ENCODE measurements around the gene GNA15.
"Not testable (repeated sequence)": the region's sequence is repeated elsewhere in the genome, so short reads cannot be mapped to it uniquely, and the experiment has no call there.

The GNA15 gene

GRCh38 chr19:3146677-3147100 lies 10.9 kb downstream of the GNA15 start:
- FAIRE-seq (no peak), DNase-seq (ENCODE audit: low spot score) (no peak)

- no peak for FAIRE-seq
Observed at GRCh38 chr19:3148503-3148902, 12.7 kb downstream of the GNA15 start.

DNA sequence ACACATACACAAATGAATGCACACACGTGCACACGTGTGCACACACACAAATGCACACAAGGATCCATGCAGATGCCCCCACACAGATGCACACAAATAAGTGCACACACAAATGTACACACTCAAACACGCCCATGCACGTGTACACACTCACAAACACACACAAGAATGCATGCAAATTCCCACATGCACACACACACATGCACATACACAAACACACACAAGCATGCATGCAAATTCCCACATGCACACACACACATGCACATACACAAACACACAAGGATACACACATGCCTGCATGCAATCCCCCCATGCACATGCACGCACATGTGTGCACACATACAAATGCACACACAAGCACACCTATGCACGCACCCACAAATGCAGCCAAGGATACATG lies 13.3 kb downstream of the GNA15 start:
- FAIRE-seq (no peak), DNase-seq (ENCODE audit: low spot score) (no peak)

More at GRCh38 chr19:3148503-3148902, 12.7 kb downstream of the GNA15 start:
- no peak for DNase-seq (ENCODE audit: low spot score)

- DNase-seq (ENCODE audit: low spot score) (no peak), FAIRE-seq (no peak)
Observed at GRCh38 chr19:3149526-3150505, 14.0 kb downstream of the GNA15 start.

DNA sequence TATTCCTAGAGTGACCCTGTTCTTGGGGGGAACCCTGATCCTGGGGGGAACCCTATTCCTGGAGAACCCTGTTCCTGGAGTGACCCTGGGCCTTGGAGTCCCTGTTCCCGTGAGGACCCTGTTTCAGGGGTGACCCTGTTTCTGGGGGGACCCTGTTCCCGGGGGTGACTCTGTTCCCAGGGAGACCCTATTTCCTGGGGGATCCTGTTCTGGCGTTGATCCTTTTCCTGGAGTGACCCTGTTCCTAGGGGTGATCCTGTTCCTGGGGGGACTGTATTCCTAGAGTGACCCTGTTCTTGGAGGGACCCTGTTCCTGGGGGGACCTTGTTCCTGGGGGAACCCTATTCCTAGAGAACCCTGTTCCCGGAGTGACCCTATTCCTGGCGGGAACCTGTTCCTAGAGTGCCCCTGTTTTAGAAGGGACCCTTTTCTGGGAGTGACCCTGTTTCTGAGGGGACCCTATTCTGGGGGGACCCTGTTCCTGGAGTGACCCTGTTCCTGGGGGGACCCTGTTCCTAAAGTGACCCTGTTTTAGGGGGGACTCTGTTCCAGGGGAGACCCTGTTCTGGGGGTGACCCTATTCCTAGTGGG lies 15.0 kb downstream of the GNA15 start:
- DNase-seq (ENCODE audit: low spot score) (no peak), FAIRE-seq (no peak)

DNA sequence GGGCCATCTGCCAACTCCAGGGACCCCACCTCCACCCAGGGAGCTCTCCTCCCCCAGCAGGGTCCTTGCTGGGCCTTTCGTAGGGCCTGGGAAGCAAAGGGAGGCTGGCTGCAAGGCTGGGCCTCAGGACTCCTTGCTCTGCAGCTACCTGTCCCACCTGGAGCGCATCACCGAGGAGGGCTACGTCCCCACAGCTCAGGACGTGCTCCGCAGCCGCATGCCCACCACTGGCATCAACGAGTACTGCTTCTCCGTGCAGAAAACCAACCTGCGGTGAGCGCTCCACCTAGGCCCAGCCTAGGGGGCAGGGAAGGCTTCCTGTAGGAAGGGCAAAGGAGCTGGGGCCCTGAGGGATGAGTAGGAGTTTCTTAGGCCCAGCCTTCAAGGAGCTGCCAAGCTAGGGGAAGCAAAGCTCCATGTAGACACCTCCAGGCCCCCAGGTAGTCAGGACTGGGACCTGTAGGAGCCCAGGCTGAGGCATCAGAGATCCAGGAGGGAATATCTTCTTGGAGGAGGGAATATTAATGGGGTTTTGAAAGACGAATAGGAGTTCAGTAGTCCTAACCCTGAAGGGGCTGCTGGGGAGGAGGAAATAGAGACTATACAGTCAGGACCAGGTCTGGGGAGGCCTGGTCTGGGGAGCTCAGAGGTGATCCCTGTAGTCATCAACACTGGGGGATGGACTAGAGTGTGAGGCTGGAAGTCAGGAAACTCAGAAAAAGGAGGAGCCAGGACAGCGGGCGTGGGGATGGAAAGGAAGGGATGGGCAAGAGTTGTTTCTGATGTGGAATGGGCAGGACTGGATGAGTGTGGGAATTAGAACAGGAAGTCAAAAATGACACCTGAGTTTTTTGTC lies 16.0 kb downstream of the GNA15 start:
- DNase-seq (ENCODE audit: low spot score), result no peak
- FAIRE-seq, result no peak

- FAIRE-seq (no peak), DNase-seq (ENCODE audit: low spot score) (no peak)
Observed at GRCh38 chr19:3152419-3152780, 16.6 kb downstream of the GNA15 start.

DNA sequence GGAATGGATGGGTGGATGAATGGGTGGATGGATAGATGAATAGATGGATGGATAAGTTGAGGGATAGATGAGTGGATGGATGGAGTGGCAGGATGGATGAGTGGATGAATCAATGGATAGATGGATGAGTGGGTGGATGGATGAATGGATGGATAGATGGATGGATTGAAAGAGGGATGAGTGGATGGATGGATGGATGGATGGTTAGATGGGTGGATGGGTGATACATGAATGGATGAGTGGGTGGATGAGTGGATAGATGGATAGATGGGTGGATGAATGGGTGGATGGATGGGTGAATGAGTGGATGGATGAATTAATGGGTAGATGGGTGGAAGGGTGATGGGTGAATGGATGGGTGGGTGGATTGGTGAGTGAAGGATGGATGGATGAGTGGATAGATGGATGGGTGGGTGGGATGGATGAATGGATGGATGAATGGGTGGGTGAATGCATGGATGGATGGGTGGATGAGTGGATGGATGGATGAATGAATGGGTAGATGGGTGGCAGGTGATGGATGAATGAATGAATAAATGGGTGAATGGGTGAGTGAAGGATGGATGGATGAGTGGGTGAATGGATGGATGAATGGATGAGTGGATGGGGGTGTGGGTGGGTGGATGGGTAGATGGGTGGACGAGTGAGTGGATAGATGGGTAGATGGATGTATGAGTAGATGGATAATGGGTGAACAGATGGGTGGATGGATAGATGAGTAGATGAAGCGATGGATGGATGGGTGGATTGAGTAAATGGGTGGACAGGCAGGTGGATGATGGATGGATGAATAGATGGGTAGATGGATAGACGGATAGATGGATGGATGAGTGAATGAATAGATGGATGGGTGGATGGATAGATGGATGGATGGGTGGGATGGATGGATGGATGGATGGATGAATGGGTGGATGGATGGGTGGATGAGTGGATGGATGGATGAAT lies 17.7 kb downstream of the GNA15 start:
- DNase-seq (ENCODE audit: low spot score) (no peak), FAIRE-seq (no peak)

- not testable (repeated sequence) for FAIRE-seq
Observed at GRCh38 chr19:3154447-3154846, 18.6 kb downstream of the GNA15 start.

GRCh38 chr19:3154957-3155736 lies 19.3 kb downstream of the GNA15 start:
- FAIRE-seq, result peak; percentile 86
- peak; percentile 97 for DNase-seq (ENCODE audit: low spot score)

More at GRCh38 chr19:3154447-3154846, 18.6 kb downstream of the GNA15 start:
- DNase-seq (ENCODE audit: low spot score), result not testable (repeated sequence)

- FAIRE-seq, result no peak
- no peak for DNase-seq (ENCODE audit: low spot score)
Observed at GRCh38 chr19:3157096-3157845, 21.4 kb downstream of the GNA15 start.

GRCh38 chr19:3159565-3159964 lies 23.7 kb downstream of the GNA15 start:
- DNase-seq (ENCODE audit: low spot score) (no peak), FAIRE-seq (no peak)

DNA sequence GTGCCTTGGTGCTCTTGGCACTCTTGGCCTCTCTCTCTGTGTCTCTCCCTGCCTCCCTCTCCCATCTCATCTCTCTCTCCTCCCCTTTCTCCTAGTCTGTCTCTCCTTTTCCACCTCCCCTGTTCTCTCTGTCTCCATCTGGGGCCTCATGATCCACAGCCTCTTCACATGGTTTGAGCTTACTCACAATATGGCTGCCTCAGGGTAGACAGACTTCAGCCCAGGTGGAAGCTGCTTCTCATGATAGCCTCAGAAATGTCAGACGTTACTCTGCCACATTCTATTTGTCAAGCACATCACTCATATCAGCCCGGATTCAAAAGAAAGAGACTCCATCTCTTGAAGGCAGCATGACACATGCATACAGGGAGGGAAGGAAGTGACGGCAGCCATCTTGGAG lies 24.4 kb downstream of the GNA15 start:
- no peak for DNase-seq (ENCODE audit: low spot score)
- FAIRE-seq, result no peak

- FAIRE-seq, result no peak
- no peak for DNase-seq (ENCODE audit: low spot score)
Observed at GRCh38 chr19:3161453-3161852, 25.6 kb downstream of the GNA15 start.

DNA sequence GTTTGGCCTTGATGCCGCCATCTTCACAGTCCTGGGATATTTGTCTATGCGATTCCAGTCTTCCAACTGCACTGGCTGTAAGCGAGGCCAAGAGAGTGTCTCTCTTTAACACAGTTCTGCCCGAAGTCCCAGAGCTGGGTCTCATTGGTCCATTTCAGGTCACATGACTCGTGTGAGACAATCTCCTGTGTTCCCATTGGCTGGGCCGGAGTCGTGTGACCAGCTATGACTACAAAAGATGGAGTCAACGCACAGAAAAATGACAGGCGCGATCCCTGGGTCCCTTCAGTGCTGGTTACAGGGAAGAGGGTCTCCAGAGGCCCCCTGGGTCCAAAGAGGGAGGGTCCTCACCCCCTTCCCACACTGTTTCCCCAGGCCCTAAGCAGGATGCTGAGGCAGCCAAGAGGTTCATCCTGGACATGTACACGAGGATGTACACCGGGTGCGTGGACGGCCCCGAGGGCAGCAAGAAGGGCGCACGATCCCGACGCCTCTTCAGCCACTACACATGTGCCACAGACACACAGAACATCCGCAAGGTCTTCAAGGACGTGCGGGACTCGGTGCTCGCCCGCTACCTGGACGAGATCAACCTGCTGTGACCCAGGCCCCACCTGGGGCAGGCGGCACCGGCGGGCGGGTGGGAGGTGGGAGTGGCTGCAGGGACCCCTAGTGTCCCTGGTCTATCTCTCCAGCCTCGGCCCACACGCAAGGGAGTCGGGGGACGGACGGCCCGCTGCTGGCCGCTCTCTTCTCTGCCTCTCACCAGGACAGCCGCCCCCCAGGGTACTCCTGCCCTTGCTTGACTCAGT lies 26.8 kb downstream of the GNA15 start:
- FAIRE-seq (no peak), DNase-seq (ENCODE audit: low spot score) (no peak)

DNA sequence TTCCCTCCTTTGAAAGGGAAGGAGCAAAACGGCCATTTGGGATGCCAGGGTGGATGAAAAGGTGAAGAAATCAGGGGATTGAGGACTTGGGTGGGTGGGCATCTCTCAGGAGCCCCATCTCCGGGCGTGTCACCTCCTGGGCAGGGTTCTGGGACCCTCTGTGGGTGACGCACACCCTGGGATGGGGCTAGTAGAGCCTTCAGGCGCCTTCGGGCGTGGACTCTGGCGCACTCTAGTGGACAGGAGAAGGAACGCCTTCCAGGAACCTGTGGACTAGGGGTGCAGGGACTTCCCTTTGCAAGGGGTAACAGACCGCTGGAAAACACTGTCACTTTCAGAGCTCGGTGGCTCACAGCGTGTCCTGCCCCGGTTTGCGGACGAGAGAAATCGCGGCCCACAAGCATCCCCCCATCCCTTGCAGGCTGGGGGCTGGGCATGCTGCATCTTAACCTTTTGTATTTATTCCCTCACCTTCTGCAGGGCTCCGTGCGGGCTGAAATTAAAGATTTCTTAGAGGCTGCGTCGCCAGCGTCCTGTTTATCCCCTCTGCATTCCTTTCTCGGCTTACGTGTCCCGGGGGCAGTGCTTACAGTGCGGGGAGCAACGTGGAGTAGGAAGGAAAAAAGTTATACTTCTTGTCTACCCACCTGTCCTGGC lies 27.5 kb downstream of the GNA15 start:
- no peak for FAIRE-seq

DNA sequence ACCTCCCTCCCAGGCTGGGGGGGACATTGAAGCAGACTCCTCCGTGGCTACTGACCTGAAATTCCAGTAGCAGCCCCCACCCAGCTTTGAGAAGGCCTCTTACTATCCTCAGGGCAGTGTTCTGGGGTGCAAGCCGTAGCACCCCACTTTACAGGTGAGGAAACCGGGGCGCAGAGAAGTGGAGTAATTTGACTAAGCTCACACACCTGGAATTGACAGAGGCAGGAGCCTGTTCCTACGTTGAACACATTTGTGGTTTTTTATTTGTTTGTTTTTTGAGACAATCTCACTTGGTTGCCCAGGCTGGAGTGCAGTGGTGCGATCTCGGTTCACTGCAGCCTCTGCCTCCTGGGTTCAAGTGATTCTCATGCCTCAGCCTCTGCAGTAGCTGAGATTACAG lies 28.1 kb downstream of the GNA15 start:
- FAIRE-seq, result no peak

More for the DNA sequence above, 27.5 kb downstream of the GNA15 start:
- peak; percentile 36 for DNase-seq (ENCODE audit: low spot score)

More for the DNA sequence above, 28.1 kb downstream of the GNA15 start:
- no peak for DNase-seq (ENCODE audit: low spot score)

All from RCC 7860 (cell line).